ENCODE results near the gene FAM234A. TPM values are rescaled to one million over a fixed set of nuclear protein-coding genes. Genes with fewer than 3 reads are reported as not detected.

The FAM234A gene
- total RNA-seq, 1 experiment from 2014 or later: 121 TPM

GRCh38 chr16:287981-288920 lies 53.6 kb downstream of the FAM234A start:
- in situ Hi-C loops (cut with HindIII; ENCODE audit: low pct_unique_long_range_greater_than_20kb, low sequenced_read_pairs): no loop called here
- ChIA-PET POLR2A (no interaction called here), CTCF (interaction anchor here (0.6 kb wide), 2 partner anchors 57 to 255 kb away, joined by 5 to 6 read pairs; no protein-coding TSS in a partner anchor)
- no peaks in the 10 kb centered on the region for H3K9me3 ChIP-seq (ENCODE audit: control insufficient read depth, insufficient read depth, low read depth, low read length)
- no peaks in the 10 kb centered on the region for H3K36me3 ChIP-seq (ENCODE audit: control insufficient read depth, insufficient read depth, low read length)
- H3K27ac ChIP-seq (ENCODE audit: low read length): no peak overlapping the region
- H3K4me1 ChIP-seq (ENCODE audit: control insufficient read depth, insufficient read depth, low read length): no peaks in the 10 kb centered on the region
- intact Hi-C loops (cut with micrococcal nuclease; ENCODE audit: unreplicated experiment): no loop called here
- ATAC-seq (no peak), DNase-seq (ENCODE audit: low read depth, low spot score) (no peak)
- H3K27me3 ChIP-seq (ENCODE audit: control insufficient read depth, insufficient read depth, low read length): no peaks in the 10 kb centered on the region
- BruUV-seq (replicated peaks): no TSS peak
- TF ChIP-seq TCF7L2 (IDR thresholded peaks at IDR 0.05; ENCODE audit: low read depth, low read length) (no peak), CTCF (IDR thresholded peaks at IDR 0.05) (no peak), POLR2AphosphoS5 (IDR thresholded peaks at IDR 0.05; ENCODE audit: low read depth, low read length) (no peak), SIN3A (IDR thresholded peaks at IDR 0.05; ENCODE audit: borderline replicate concordance, insufficient read depth, low read depth, low read length) (no peak)
- TF ChIP-seq, protein P1, sequence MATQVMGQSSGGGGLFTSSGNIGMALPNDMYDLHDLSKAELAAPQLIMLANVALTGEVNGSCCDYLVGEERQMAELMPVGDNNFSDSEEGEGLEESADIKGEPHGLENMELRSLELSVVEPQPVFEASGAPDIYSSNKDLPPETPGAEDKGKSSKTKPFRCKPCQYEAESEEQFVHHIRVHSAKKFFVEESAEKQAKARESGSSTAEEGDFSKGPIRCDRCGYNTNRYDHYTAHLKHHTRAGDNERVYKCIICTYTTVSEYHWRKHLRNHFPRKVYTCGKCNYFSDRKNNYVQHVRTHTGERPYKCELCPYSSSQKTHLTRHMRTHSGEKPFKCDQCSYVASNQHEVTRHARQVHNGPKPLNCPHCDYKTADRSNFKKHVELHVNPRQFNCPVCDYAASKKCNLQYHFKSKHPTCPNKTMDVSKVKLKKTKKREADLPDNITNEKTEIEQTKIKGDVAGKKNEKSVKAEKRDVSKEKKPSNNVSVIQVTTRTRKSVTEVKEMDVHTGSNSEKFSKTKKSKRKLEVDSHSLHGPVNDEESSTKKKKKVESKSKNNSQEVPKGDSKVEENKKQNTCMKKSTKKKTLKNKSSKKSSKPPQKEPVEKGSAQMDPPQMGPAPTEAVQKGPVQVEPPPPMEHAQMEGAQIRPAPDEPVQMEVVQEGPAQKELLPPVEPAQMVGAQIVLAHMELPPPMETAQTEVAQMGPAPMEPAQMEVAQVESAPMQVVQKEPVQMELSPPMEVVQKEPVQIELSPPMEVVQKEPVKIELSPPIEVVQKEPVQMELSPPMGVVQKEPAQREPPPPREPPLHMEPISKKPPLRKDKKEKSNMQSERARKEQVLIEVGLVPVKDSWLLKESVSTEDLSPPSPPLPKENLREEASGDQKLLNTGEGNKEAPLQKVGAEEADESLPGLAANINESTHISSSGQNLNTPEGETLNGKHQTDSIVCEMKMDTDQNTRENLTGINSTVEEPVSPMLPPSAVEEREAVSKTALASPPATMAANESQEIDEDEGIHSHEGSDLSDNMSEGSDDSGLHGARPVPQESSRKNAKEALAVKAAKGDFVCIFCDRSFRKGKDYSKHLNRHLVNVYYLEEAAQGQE (IDR thresholded peaks at IDR 0.05; ENCODE audit: insufficient read depth in 1 of 2, low read depth in 2 of 2, low read length in 1 of 2): no peak
- no peak overlapping the region for H3K4me3 ChIP-seq (ENCODE audit: low read depth in 2 of 2, low read length in 2 of 2)

GRCh38 chr16:289395-289997 lies 54.9 kb downstream of the FAM234A start:
- CTCF ChIA-PET: no interaction called here
- no TSS peak for BruUV-seq (replicated peaks)
- in situ Hi-C loops (cut with HindIII; ENCODE audit: low pct_unique_long_range_greater_than_20kb, low sequenced_read_pairs): no loop called here

More at GRCh38 chr16:289395-289997, 54.9 kb downstream of the FAM234A start:
- Histone ChIP-seq H3K4me3 (ENCODE audit: low read depth in 2 of 2, low read length in 2 of 2) (no peak overlapping the region), H3K9me3 (ENCODE audit: control insufficient read depth, insufficient read depth, low read depth, low read length) (no peaks in the 10 kb centered on the region), H3K27me3 (ENCODE audit: control insufficient read depth, insufficient read depth, low read length) (no peaks in the 10 kb centered on the region), H3K36me3 (ENCODE audit: control insufficient read depth, insufficient read depth, low read length) (no peaks in the 10 kb centered on the region), H3K4me1 (ENCODE audit: control insufficient read depth, insufficient read depth, low read length) (no peaks in the 10 kb centered on the region), H3K27ac (ENCODE audit: low read length) (no peak overlapping the region)
- POLR2A ChIA-PET: no interaction called here
- TF ChIP-seq CTCF (IDR thresholded peaks at IDR 0.05): no peak
- TF ChIP-seq POLR2AphosphoS5 (IDR thresholded peaks at IDR 0.05; ENCODE audit: low read depth, low read length): no peak
- TF ChIP-seq, protein P1 (IDR thresholded peaks at IDR 0.05; ENCODE audit: insufficient read depth in 1 of 2, low read depth in 2 of 2, low read length in 1 of 2): no peak
- no peak for TF ChIP-seq SIN3A (IDR thresholded peaks at IDR 0.05; ENCODE audit: borderline replicate concordance, insufficient read depth, low read depth, low read length)
- no peak for TF ChIP-seq TCF7L2 (IDR thresholded peaks at IDR 0.05; ENCODE audit: low read depth, low read length)
- intact Hi-C loops (cut with micrococcal nuclease; ENCODE audit: unreplicated experiment): no loop called here
- DNase-seq (ENCODE audit: low read depth, low spot score) (no peak), ATAC-seq (no peak)
